ENCODE data around the gene RFX8. TPM values are rescaled to one million over a fixed set of nuclear protein-coding genes. Genes with fewer than 3 reads are reported as not detected.

Gene RFX8
- total and polyA plus RNA-seq, 2 of the 13 experiments (the other 11 are each of a cell fraction or from before 2014, with no cell fraction given): not detected

DNA sequence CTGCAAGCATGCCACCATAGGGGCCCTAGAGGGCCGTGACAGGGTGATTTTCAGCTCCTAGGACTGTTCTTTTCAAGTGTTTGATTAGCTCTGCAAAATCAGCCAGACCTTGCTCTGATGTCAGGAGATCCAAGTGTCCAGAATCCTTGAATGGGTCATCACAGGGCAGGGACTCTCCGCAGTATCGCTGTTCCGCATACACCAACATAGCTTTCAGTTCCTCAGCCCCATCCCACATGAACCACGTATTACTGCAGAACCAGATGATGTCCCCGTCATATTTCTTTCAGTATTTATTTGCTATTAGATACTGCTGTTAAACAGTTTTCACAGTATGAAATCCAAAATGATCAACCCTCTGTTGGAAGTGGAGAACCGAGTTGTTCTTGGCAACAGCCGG lies 46.6 kb upstream of the RFX8 start (continued):
- TF ChIP-seq TOE1 (CRISPR knock-in tag; IDR thresholded peaks at IDR 0.05) (no peak), ZNF124 (CRISPR knock-in tag; IDR thresholded peaks at IDR 0.05) (no peak), ZFP1 (CRISPR knock-in tag; IDR thresholded peaks at IDR 0.05) (no peak), ZNF33A (CRISPR knock-in tag; IDR thresholded peaks at IDR 0.05; ENCODE audit: borderline replicate concordance) (no peak), ZNF484 (CRISPR knock-in tag; IDR thresholded peaks at IDR 0.05; ENCODE audit: borderline replicate concordance, low read depth) (no peak)
- TF ChIP-seq, protein P1, sequence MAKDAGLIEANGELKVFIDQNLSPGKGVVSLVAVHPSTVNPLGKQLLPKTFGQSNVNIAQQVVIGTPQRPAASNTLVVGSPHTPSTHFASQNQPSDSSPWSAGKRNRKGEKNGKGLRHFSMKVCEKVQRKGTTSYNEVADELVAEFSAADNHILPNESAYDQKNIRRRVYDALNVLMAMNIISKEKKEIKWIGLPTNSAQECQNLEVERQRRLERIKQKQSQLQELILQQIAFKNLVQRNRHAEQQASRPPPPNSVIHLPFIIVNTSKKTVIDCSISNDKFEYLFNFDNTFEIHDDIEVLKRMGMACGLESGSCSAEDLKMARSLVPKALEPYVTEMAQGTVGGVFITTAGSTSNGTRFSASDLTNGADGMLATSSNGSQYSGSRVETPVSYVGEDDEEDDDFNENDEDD (CRISPR knock-in tag; IDR thresholded peaks at IDR 0.05; ENCODE audit: borderline replicate concordance): no peak

DNA sequence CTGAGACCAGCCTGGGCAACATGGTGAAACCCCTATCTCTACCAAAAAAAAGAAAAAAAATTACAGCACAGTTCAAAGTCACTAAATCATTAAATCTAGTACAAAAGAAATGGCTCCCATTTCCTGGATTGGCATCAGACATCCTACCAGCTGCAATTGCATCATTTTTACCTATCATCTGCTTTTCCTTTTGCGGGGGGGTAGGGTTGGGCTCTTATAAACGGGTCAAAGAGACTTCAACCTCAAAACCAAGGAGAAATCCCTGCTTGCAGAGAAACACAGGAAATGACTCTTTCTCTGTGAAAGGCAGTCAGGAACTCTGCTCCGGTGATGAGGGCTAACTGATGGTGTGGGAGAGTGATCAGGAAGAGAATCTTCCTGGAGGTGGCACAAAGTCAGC lies 45.3 kb upstream of the RFX8 start:
- H2AFZ ChIP-seq (ENCODE audit: low read length): no peak overlapping the region
- CTCF ChIA-PET (ENCODE audit: low intra/inter-chr PET ratio, low total read pairs): no interaction called here
- DNase-seq (ENCODE audit: low spot score) (no peak), FAIRE-seq (no peak), ATAC-seq (no peak)
- POLR2A ChIA-PET: interaction anchor here (1.0 kb wide), 1 partner anchor 177 kb away, joined by 3 read pairs; no protein-coding TSS in a partner anchor
- H3K4me1 ChIP-seq (ENCODE audit: insufficient read depth, low read length): peaks cover 55% of the 10 kb centered on the region
- 70% methylated on average over 3 of the region's 3 CpGs for WGBS (ENCODE audit: low lambda C conversion rate)
- no peaks in the 10 kb centered on the region for H3K27me3 ChIP-seq (ENCODE audit: control insufficient read depth in 1 of 2, insufficient read depth in 2 of 2, low read length in 2 of 2)
- no peaks in the 10 kb centered on the region for H4K20me1 ChIP-seq (ENCODE audit: insufficient read depth, low read length)
- no peak overlapping the region for H3K4me3 ChIP-seq (replicated peaks in 1 of 3; ENCODE audit: insufficient read depth in 1 of 3, low read depth in 2 of 3, low read length in 3 of 3)
- TF ChIP-seq, protein P2, sequence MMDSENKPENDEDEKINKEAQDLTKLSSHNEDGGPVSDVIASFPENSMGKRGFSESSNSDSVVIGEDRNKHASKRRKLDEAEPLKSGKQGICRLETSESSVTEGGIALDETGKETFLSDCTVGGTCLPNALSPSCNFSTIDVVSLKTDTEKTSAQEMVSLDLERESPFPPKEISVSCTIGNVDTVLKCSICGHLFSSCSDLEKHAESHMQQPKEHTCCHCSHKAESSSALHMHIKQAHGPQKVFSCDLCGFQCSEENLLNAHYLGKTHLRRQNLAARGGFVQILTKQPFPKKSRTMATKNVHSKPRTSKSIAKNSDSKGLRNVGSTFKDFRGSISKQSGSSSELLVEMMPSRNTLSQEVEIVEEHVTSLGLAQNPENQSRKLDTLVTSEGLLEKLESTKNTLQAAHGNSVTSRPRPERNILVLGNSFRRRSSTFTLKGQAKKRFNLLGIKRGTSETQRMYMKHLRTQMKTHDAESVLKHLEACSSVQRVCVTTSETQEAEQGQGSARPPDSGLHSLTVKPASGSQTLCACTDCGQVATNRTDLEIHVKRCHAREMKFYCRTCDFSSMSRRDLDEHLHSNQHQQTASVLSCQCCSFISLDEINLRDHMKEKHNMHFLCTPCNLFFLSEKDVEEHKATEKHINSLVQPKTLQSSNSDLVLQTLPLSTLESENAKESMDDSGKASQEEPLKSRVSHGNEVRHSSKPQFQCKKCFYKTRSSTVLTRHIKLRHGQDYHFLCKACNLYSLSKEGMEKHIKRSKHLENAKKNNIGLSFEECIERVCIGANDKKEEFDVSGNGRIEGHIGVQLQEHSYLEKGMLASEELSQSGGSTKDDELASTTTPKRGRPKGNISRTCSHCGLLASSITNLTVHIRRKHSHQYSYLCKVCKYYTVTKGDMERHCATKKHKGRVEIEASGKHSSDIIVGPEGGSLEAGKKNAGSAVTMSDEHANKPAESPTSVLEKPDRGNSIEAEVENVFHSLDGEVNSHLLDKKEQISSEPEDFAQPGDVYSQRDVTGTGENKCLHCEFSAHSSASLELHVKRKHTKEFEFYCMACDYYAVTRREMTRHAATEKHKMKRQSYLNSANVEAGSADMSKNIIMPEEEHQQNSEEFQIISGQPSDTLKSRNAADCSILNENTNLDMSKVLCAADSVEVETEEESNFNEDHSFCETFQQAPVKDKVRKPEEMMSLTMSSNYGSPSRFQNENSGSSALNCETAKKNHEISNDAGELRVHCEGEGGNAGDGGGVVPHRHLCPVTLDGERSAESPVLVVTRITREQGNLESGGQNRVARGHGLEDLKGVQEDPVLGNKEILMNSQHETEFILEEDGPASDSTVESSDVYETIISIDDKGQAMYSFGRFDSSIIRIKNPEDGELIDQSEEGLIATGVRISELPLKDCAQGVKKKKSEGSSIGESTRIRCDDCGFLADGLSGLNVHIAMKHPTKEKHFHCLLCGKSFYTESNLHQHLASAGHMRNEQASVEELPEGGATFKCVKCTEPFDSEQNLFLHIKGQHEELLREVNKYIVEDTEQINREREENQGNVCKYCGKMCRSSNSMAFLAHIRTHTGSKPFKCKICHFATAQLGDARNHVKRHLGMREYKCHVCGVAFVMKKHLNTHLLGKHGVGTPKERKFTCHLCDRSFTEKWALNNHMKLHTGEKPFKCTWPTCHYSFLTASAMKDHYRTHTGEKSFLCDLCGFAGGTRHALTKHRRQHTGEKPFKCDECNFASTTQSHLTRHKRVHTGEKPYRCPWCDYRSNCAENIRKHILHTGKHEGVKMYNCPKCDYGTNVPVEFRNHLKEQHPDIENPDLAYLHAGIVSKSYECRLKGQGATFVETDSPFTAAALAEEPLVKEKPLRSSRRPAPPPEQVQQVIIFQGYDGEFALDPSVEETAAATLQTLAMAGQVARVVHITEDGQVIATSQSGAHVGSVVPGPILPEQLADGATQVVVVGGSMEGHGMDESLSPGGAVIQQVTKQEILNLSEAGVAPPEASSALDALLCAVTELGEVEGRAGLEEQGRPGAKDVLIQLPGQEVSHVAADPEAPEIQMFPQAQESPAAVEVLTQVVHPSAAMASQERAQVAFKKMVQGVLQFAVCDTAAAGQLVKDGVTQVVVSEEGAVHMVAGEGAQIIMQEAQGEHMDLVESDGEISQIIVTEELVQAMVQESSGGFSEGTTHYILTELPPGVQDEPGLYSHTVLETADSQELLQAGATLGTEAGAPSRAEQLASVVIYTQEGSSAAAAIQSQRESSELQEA (CRISPR knock-in tag; IDR thresholded peaks at IDR 0.05; ENCODE audit: not compliant biosample characterization): no peak
- TF ChIP-seq ZNF629 (CRISPR knock-in tag; conservative IDR thresholded peaks at IDR 0.05): 0 out of 2 replicates have a peak, but pooled peaks have one; percentile 8
- TF ChIP-seq ATF7 (IDR thresholded peaks at IDR 0.05): 0 out of 2 replicates have a peak, but pooled peaks have one; percentile 3
- no peak for TF ChIP-seq ATF7 (CRISPR knock-in tag; IDR thresholded peaks at IDR 0.05)
- no peak overlapping the region for H3K9ac ChIP-seq (ENCODE audit: insufficient read depth, low read depth, low read length)
- no TSS peak for BruUV-seq (replicated peaks)
- H3K36me3 ChIP-seq (replicated peaks in 1 of 2; ENCODE audit: control insufficient read depth in 1 of 2, insufficient read depth in 2 of 2, low read length in 2 of 2): no peaks in the 10 kb centered on the region
- in situ Hi-C loops (cut with HindIII; ENCODE audit: extremely low pct_ligation_motif_present, low pct_unique_long_range_greater_than_20kb) (no loop called here), intact Hi-C loops (cut with micrococcal nuclease; ENCODE audit: unreplicated experiment) (no loop called here)
- no peak overlapping the region for H3K4me2 ChIP-seq (ENCODE audit: low read depth, low read length)
- no peaks in the 10 kb centered on the region for H3K79me2 ChIP-seq (ENCODE audit: insufficient read depth, low read length)
- H3K27ac ChIP-seq (ENCODE audit: extremely low read length, insufficient read depth, low read length): no peak overlapping the region
- H3K9me3 ChIP-seq (ENCODE audit: low read length): peaks cover 8% of the 10 kb centered on the region
